Thyroid gland (tissue), 4 donors: ENCODE results near the gene ZFYVE21. TPM values are rescaled to one million over a fixed set of nuclear protein-coding genes. Genes with fewer than 3 reads are reported as not detected.
A peak's percentile ranks its signal among the peaks of the same experiment; 100 is the strongest.

Experiments
- DNase-seq, 2 donors: peaks; one replicate each; pipeline ENCODE4 v3.0.0-alpha.2; 2019
- H3K27ac ChIP-seq, 3 donors: fragments of 200-600 bp; sonication (generic); 1 replicate in 2 of 3; 2 replicates in 1 of 3; pipeline ENCODE4 v1.5.1; 2016 to 2019; ENCODE audit warnings: mild to moderate bottlenecking in 1 of 3, moderate library complexity in 1 of 3
- H3K27me3 ChIP-seq: fragments of 200-600 bp; sonication (generic); one replicate; pipeline ENCODE4 v1.5.1; 2019
- H3K36me3 ChIP-seq, 2 donors: fragments of 200-600 bp; sonication (generic); one replicate each; pipeline ENCODE4 v1.5.1; 2016 to 2019
- H3K4me1 ChIP-seq, 2 donors: fragments of 200-600 bp; sonication (generic); one replicate each; pipeline ENCODE4 v1.5.1; 2017 to 2019
- H3K4me3 ChIP-seq, 3 donors: fragments of 200-600 bp; sonication (generic); replicated peaks in 1 of 3; 1 replicate in 2 of 3; 2 replicates in 1 of 3; pipeline ENCODE4 v1.5.1; 2016; ENCODE audit warnings: mild to moderate bottlenecking in 1 of 3
- H3K9me3 ChIP-seq: fragments of 200-600 bp; sonication (generic); one replicate; pipeline ENCODE4 v1.5.1; 2017
- CTCF ChIP-seq, 6 experiments: fragments of 200-600 bp in 3 of 6; fragments of 450-650 bp in 3 of 6; sonication (generic) in 3 of 6; IDR thresholded peaks; one replicate each; pipeline ENCODE4 v1.5.1; 2016 to 2019; ENCODE audit warnings: antibody characterized with exemption in 6 of 6, mild to moderate bottlenecking in 2 of 6, inconsistent platforms in 1 of 6, moderate library complexity in 1 of 6
- POLR2A ChIP-seq, 2 donors: fragments of 450-650 bp; IDR thresholded peaks; one replicate each; pipeline ENCODE4 v1.6.1; 2017; ENCODE audit warnings: antibody characterized with exemption in 2 of 2, mild to moderate bottlenecking in 2 of 2, moderate library complexity in 1 of 2
- WGBS, 2 donors: methylation state at CpG; one replicate each; pipeline ENCODE4 v1.1.5; 2017; 5-methylcytosine and 5-hydroxymethylcytosine counted together
- intact Hi-C: fragments of 100-400 bp; cut with DNase I; formaldehyde crosslinking; loops from one replicate; pipeline ENCODE4 v1.15.1; 2023
- total RNA-seq, 4 donors: library from RNA; depleted of rRNA; stranded (reverse); fragments of >200 nt; gene quantifications; one replicate each; pipeline ENCODE4 v1.2.3, GENCODE V29; 2016

Gene ZFYVE21
- total RNA-seq, 4 donors from 2014 or later, result 113 to 167 (median 131) TPM

- TF ChIP-seq CTCF (IDR thresholded peaks at IDR 0.05) (no peak), POLR2A (IDR thresholded peaks at IDR 0.05) (no peak)
- Histone ChIP-seq H3K36me3 (peaks cover 51 to 52% of the 10 kb centered on the region in 2 donors), H3K27ac (peak overlapping the region in 2 of 3 donors; percentile 46 to 94), H3K4me3 (no peak overlapping the region), H3K9me3 (no peaks in the 10 kb centered on the region), H3K4me1 (peaks cover 40 to 57% of the 10 kb centered on the region in 2 donors), H3K27me3 (no peaks in the 10 kb centered on the region)
- 92 to 99% methylated on average over 6 of the region's 6 CpGs for WGBS, 2 donors
- intact Hi-C loops, result no loop called here
- no peak for DNase-seq
Measured at GRCh38 chr14:103739466-103739792, 23.8 kb downstream of the ZFYVE21 start.

- intact Hi-C loops, result no loop called here
- 93 to 95% methylated on average over 11 of the region's 30 CpGs for WGBS, 2 donors
- H3K9me3 ChIP-seq, result no peaks in the 10 kb centered on the region
- DNase-seq, result no peak
- H3K27me3 ChIP-seq, result no peaks in the 10 kb centered on the region
- TF ChIP-seq POLR2A (IDR thresholded peaks at IDR 0.05), result no peak
- no peak for TF ChIP-seq CTCF (IDR thresholded peaks at IDR 0.05)
- H3K4me1 ChIP-seq, result peaks cover 40 to 56% of the 10 kb centered on the region in 2 donors
- peak overlapping the region in 2 of 3 donors; percentile 46 to 94 for H3K27ac ChIP-seq
- peaks cover 51 to 56% of the 10 kb centered on the region in 2 donors for H3K36me3 ChIP-seq
- no peak overlapping the region for H3K4me3 ChIP-seq
Measured at GRCh38 chr14:103739793-103740501, 24.3 kb downstream of the ZFYVE21 start.

GRCh38 chr14:103740991-103741689 lies 25.5 kb downstream of the ZFYVE21 start:
- DNase-seq, result no peak
- peaks cover 37 to 44% of the 10 kb centered on the region in 2 donors for H3K4me1 ChIP-seq

GRCh38 chr14:103741876-103742275 lies 26.3 kb downstream of the ZFYVE21 start:
- Histone ChIP-seq H3K27me3 (no peaks in the 10 kb centered on the region), H3K9me3 (no peaks in the 10 kb centered on the region), H3K4me3 (no peak overlapping the region), H3K36me3 (peaks cover 58 to 68% of the 10 kb centered on the region in 2 donors), H3K4me1 (peaks cover 30 to 37% of the 10 kb centered on the region in 2 donors), H3K27ac (peak overlapping the region; percentile 71 to 94 (median 85))
- no peak for TF ChIP-seq POLR2A (IDR thresholded peaks at IDR 0.05)
- no peak for TF ChIP-seq CTCF (IDR thresholded peaks at IDR 0.05)
- intact Hi-C loops, result no loop called here
- no peak for DNase-seq
- 86 to 88% methylated on average over 2 to 7 of the region's 9 CpGs for WGBS, 2 donors

More at GRCh38 chr14:103740991-103741689, 25.5 kb downstream of the ZFYVE21 start:
- Histone ChIP-seq H3K27me3 (no peaks in the 10 kb centered on the region), H3K4me3 (no peak overlapping the region), H3K27ac (peak overlapping the region; percentile 71 to 94 (median 85)), H3K36me3 (peaks cover 56 to 62% of the 10 kb centered on the region in 2 donors), H3K9me3 (no peaks in the 10 kb centered on the region)
- 85 to 89% methylated on average over 14 of the region's 14 CpGs for WGBS, 2 donors
- intact Hi-C loops, result no loop called here
- TF ChIP-seq POLR2A (IDR thresholded peaks at IDR 0.05), result no peak
- TF ChIP-seq CTCF (IDR thresholded peaks at IDR 0.05), result no peak
